ENCODE results near the gene PI4K2A.

The PI4K2A gene

GRCh38 chr10:97651773-97652172, 11.3 kb downstream of the PI4K2A start:
- H2AFZ ChIP-seq (ENCODE audit: low read length) = no peak overlapping the region
- H3K4me2 ChIP-seq (ENCODE audit: low read depth, low read length, poor library complexity, severe bottlenecking) = no peak overlapping the region
- no peaks in the 10 kb centered on the region for H3F3A ChIP-seq (ENCODE audit: low read depth)
- peaks cover 11% of the 10 kb centered on the region for H3K4me1 ChIP-seq (ENCODE audit: insufficient read depth, low read length, poor library complexity, severe bottlenecking)
- peaks cover 50% of the 10 kb centered on the region; the same call in 1 of the 2 replicates for H3K36me3 ChIP-seq (ENCODE audit: insufficient read depth, low read length)
- H3K4me3 ChIP-seq (ENCODE audit: low read length, poor library complexity, severe bottlenecking) = no peak overlapping the region
- no peaks in the 10 kb centered on the region for H3K27me3 ChIP-seq (ENCODE audit: insufficient read depth, low read length, poor library complexity, severe bottlenecking)
- H4K20me1 ChIP-seq (ENCODE audit: insufficient read depth, low read length, poor library complexity, severe bottlenecking) = no peaks in the 10 kb centered on the region
- H3K9me3 ChIP-seq (ENCODE audit: insufficient read depth, low read depth, low read length) = no peaks in the 10 kb centered on the region
- no peak overlapping the region for H3K9ac ChIP-seq (ENCODE audit: low read depth, low read length, poor library complexity, severe bottlenecking)
- H3K79me2 ChIP-seq (ENCODE audit: insufficient read depth, low read length) = peaks cover 8% of the 10 kb centered on the region; the same call in 1 of the 2 replicates
- H3K9me2 ChIP-seq (replicated peaks; ENCODE audit: low read depth, low read length) = no peaks in the 10 kb centered on the region
- no peak for TF ChIP-seq EZH2phosphoT487 (IDR thresholded peaks at IDR 0.05; ENCODE audit: borderline replicate concordance)
- TF ChIP-seq, protein P1, sequence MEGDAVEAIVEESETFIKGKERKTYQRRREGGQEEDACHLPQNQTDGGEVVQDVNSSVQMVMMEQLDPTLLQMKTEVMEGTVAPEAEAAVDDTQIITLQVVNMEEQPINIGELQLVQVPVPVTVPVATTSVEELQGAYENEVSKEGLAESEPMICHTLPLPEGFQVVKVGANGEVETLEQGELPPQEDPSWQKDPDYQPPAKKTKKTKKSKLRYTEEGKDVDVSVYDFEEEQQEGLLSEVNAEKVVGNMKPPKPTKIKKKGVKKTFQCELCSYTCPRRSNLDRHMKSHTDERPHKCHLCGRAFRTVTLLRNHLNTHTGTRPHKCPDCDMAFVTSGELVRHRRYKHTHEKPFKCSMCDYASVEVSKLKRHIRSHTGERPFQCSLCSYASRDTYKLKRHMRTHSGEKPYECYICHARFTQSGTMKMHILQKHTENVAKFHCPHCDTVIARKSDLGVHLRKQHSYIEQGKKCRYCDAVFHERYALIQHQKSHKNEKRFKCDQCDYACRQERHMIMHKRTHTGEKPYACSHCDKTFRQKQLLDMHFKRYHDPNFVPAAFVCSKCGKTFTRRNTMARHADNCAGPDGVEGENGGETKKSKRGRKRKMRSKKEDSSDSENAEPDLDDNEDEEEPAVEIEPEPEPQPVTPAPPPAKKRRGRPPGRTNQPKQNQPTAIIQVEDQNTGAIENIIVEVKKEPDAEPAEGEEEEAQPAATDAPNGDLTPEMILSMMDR (conservative IDR thresholded peaks at IDR 0.05; ENCODE audit: low read length) = no peak

DNA sequence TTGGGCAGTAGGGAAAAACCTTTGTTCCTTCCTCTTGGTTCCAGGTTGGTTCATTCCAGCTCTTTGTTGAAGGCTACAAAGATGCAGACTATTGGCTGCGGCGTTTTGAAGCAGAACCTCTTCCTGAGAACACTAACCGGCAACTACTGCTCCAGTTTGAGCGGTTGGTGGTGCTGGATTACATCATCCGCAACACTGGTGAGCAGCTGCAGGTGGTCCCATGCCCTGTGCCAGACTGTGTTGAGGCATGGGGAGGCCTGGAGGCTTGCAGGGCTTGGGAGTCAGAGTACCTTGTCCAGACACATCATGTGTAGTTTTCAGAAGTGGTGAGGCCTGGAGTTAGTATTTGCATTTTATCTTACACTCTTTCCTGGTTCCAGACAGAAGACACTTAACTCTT, 16.3 kb downstream of the PI4K2A start:
- Histone ChIP-seq H3K36me3 (ENCODE audit: insufficient read depth, low read length) (peaks cover 54% of the 10 kb centered on the region; the same call in 1 of the 2 replicates), H3K9me3 (ENCODE audit: insufficient read depth, low read depth, low read length) (no peaks in the 10 kb centered on the region), H3K27me3 (ENCODE audit: insufficient read depth, low read length, poor library complexity, severe bottlenecking) (no peaks in the 10 kb centered on the region), H3K79me2 (ENCODE audit: insufficient read depth, low read length) (no peaks in the 10 kb centered on the region), H3F3A (ENCODE audit: low read depth) (no peaks in the 10 kb centered on the region), H3K4me3 (ENCODE audit: low read length, poor library complexity, severe bottlenecking) (no peak overlapping the region), H2AFZ (ENCODE audit: low read length) (no peak overlapping the region), H3K9ac (ENCODE audit: low read depth, low read length, poor library complexity, severe bottlenecking) (no peak overlapping the region), H3K4me2 (ENCODE audit: low read depth, low read length, poor library complexity, severe bottlenecking) (no peak overlapping the region), H3K4me1 (ENCODE audit: insufficient read depth, low read length, poor library complexity, severe bottlenecking) (no peaks in the 10 kb centered on the region), H4K20me1 (ENCODE audit: insufficient read depth, low read length, poor library complexity, severe bottlenecking) (no peaks in the 10 kb centered on the region), H3K9me2 (replicated peaks; ENCODE audit: low read depth, low read length) (no peaks in the 10 kb centered on the region)
- TF ChIP-seq, protein P1 (conservative IDR thresholded peaks at IDR 0.05; ENCODE audit: low read length) = no peak
- no peak for TF ChIP-seq EZH2phosphoT487 (IDR thresholded peaks at IDR 0.05; ENCODE audit: borderline replicate concordance)

- peaks cover 49% of the 10 kb centered on the region; the same call in 1 of the 2 replicates for H3K36me3 ChIP-seq (ENCODE audit: insufficient read depth, low read length)
These were observed 19.1 kb downstream of the PI4K2A start for GRCh38 chr10:97659589-97659988.

More at GRCh38 chr10:97659589-97659988, 19.1 kb downstream of the PI4K2A start:
- TF ChIP-seq, protein P1 (conservative IDR thresholded peaks at IDR 0.05; ENCODE audit: low read length) = no peak
- TF ChIP-seq EZH2phosphoT487 (IDR thresholded peaks at IDR 0.05; ENCODE audit: borderline replicate concordance) = no peak
- Histone ChIP-seq H3K4me2 (ENCODE audit: low read depth, low read length, poor library complexity, severe bottlenecking) (no peak overlapping the region), H3K4me3 (ENCODE audit: low read length, poor library complexity, severe bottlenecking) (no peak overlapping the region), H3K9me2 (replicated peaks; ENCODE audit: low read depth, low read length) (no peaks in the 10 kb centered on the region), H3K9me3 (ENCODE audit: insufficient read depth, low read depth, low read length) (no peaks in the 10 kb centered on the region), H2AFZ (ENCODE audit: low read length) (no peak overlapping the region), H3K79me2 (ENCODE audit: insufficient read depth, low read length) (no peaks in the 10 kb centered on the region), H3K27me3 (ENCODE audit: insufficient read depth, low read length, poor library complexity, severe bottlenecking) (no peaks in the 10 kb centered on the region), H3K4me1 (ENCODE audit: insufficient read depth, low read length, poor library complexity, severe bottlenecking) (no peaks in the 10 kb centered on the region), H3F3A (ENCODE audit: low read depth) (no peaks in the 10 kb centered on the region), H3K9ac (ENCODE audit: low read depth, low read length, poor library complexity, severe bottlenecking) (no peak overlapping the region), H4K20me1 (ENCODE audit: insufficient read depth, low read length, poor library complexity, severe bottlenecking) (no peaks in the 10 kb centered on the region)

Data from Loucy (cell line).